GM19324 (cell line): ENCODE results near the gene MIXL1.
"Not testable (repeated sequence)": the region's sequence is repeated elsewhere in the genome, so short reads cannot be mapped to it uniquely, and the experiment has no call there.

Source experiments
- ATAC-seq: cut with Tn5 transposase; IDR thresholded peaks from one replicate; pipeline ENCODE4 v1.9.1; 2021; ENCODE audit warnings: mild to moderate bottlenecking, moderate library complexity; ENCODE audit not compliant: unreplicated experiment, low FRiP score

Gene MIXL1

DNA sequence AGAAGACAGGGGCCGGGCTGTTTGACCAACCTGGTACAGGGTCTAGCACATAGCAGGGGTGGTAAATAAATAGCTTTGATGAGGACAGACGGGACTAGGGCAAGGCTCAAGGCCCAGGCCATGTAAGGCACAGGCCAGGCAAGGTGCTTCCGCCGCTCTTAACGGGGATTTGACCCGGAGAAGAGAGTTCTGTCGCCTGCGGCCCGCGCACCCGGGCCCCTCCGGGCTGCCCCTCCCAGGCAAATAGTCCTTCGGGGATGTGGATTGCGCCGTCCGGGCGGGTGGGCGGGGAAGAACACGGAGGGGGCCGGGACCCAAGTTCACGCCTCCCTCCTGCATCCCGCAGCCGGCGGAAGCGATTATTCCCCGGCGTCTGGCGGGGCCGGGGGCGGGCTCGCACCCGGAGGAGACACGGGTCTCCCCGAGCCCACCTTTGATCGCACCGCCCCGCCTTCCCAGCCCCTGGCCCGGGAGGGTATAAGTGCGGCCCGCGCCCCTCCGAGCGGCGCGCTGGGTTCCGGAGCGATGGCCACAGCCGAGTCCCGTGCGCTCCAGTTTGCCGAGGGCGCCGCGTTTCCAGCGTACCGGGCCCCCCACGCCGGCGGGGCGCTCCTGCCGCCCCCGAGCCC is at the start of gene MIXL1:
TSS of gene MIXL1 (plus strand) at position 508 of the 629 bp plus-strand sequence. CDS start at position 526, 18 bp downstream.
- peak; percentile 33 for ATAC-seq

GRCh38 chr1:226176870-226177269 is 46.6 kb upstream of the MIXL1 start:
- ATAC-seq, result no peak

DNA sequence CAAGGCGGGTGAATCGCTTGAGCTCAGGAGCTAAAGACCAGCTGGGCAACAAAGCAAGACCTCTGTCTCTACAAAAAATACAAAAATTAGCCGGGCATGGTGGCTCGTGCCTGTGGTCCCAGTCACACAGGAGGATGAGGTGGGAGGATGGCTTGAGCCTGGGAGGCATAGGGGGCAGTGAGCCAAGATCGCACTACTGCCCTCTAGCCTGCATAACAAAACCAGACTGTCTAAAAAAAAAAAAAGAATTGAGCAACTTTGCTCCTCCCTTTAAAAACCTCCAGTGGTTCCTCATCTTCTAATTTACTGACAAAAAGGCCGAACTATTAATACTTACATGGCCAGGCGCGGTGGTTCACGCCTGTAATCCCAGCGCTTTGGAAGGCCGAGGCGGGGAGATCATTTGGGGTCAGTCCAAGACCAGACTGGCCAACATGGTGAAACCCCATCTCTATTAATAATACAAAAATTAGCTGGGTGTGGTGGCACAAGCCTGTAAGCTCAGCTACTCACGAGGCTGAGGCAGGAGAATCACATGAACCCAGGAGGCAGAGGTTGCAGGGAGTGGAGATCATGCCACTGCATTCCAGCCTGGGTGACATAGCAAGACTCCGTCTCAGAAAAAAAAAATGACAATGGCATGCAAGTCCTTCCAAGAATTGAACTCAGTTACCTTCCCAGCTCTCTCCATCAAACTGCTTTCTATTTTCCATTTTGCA is 41.3 kb upstream of the MIXL1 start:
- ATAC-seq, result no peak

DNA sequence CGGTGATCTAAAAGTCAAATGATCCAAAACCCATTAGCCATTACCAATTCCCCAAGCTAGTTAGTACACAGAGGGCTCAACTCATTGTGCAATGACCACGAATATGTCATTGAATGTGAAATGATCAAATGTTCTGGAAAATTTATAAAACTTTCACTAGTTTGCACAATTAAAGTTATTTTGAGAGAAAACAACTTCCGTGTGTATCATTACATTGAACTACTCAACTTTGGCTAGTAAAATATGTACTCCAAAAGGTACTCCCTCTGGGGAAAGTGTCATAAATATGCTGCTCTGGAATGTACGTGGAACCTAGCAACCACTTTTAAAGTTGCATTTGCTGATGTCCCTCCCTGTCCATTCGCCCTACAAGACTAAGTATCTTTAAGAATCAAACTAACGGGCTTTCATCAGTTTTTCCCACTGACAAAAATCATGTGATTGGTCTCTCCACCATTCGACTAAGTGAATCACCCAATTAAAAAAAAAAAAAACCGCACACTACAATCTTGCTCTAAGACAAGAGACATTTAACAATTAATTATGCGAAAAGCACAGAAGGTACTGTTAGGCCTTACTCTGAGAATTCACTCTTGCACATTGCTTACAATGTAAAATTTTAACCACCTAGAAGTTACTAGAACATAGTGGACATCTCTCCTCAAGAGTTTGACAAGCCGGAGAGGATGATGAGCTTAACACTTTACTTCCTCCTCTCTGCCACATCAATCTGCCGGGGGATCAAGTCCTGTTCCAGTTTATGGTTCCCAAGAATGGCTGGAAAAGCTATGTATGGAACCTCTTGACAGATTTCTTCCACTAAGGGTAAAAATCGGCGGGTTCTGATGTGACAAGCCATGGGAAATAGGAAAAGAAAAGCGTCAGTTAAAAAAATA is 38.1 kb upstream of the MIXL1 start:
- no peak for ATAC-seq

DNA sequence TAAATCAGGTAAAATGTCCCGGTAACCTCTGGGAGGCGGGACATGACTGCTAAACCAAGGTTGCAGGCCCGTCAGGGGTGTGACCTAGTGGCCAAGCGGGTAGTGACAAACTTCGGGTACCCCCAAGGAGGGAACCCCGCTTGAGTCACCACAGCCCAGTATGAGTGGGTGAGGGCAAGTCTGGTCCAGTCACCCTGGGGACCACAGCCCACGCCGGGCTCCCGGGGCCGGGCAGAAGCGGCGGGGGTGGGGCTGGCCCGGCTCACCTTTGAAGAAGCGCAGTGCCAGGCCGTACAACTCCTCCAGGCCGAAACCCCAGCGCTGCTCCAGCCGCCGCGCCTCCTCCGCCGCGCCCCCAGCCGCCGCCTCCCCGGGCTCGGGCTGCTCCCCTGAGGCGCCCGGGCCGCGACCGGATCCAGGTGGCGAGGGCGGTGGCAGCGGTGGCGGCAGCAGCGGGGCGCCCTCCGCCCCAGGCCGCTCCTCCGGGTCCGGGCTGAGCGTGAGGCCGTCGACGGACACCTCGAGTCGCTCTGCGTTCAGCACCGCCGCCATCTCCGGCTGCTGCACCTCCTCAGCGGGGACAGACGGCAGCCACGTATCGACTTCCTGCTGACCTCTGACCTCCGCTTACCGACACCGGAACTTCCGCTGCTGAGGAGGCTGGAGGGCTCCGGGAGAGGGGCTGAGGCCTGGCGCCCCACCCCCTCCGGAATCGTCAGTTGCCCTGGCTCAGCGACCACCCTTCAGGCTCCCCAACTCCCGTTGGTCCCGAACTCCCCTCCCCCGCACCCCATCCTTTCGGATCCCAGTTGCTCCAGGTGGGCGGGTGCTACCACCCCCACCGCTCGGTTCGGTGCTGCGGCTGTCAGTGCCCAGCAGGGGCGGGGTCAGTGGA is 37.1 kb upstream of the MIXL1 start, which contains the start of gene ACBD3:
TSS of gene ACBD3 (minus strand) at position 618 of the 895 bp plus-strand sequence. CDS start at position 552, 66 bp downstream.
- ATAC-seq, result peak; percentile 92

- no peak for ATAC-seq
Measured at GRCh38 chr1:226187019-226187322, 36.5 kb upstream of the MIXL1 start.

DNA sequence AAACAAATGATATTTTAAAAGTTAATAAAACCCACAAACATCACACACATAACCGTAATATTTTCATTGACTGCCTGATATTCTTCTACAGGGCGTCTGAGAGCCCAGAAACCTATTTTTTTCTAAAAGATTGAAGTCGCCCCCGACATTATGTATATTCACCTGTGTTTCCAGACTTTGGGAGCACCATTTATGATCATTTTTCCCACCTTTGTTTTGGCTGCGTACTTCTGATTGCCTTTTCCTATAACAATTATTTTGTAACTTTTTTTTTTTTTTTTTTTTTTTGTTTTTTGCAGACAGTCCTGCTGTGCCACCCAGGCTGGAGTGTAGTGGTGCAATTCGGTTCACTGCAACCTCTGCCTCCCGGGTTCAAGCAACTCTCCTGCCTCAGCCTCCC is 36.1 kb upstream of the MIXL1 start:
- no peak for ATAC-seq

DNA sequence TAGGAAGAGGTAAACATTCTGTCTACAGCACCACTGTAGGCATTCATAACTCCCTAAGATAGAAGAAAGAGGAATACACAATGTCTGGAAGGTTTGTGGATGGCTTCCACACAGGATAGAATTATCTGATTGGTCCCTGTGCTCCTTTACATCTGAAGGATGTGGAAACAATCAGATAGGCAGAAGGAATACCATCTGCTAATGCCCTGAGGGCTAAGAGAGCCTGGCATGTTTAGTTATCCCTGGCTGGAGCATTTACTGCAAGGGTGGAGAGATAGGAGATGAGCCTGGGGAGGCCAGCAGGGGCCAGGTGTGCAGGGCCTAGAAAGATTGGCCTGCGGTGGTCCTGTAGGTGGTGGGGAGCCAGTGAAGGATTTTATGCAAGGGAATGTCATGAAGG is 28.3 kb upstream of the MIXL1 start:
- ATAC-seq, result no peak

- ATAC-seq, result no peak
Measured at GRCh38 chr1:226199971-226200370, 23.5 kb upstream of the MIXL1 start.

DNA sequence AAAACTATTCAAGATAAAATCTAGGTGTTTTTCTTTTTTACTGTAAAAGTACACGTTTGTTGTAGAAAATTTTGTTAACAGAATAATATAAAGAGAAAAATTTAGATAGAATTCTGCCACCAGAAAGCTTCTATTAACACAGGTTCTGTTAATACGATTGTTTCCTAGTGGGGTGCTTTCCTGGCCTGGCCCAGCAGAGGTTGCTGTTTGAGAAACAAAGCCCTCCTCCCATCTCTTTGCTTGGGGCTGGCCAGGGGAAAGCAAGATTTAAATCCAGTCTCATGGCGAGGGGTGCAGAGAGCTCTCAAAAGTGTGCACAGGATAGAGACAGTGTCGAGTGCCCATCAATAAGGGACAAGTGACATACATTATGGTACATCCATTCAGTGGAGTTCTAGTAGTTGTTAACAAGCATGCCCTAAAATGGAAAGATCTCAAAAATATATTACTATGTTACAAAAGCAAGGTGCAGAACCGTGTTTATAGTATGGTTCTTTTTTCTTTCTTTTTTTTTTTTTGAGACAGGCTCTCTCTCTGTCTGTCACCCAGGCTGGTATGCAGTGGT is 22.4 kb upstream of the MIXL1 start:
- ATAC-seq, result no peak

DNA sequence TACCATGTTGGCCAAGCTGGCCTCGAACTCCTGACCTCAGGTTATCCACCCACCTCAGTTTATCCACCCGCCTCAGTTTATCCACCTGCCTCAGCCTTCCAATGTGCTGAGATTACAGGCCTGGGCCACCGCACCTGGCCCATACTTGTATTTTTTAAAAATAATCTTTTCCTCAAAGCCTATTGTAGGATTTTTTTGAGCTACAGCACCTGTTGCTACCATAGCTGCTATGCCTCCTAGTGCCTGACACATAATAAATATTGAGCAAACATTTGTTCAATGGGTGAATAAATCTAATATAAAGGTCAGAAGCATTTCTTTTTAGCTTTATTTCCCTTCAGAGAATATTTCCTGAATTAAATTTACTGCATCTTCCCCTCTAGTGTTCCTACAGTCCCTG is 21.2 kb upstream of the MIXL1 start:
- no peak for ATAC-seq

GRCh38 chr1:226202666-226203065 is 20.8 kb upstream of the MIXL1 start:
- not testable (repeated sequence) for ATAC-seq

- no peak for ATAC-seq
Measured at GRCh38 chr1:226203240-226203639, 20.2 kb upstream of the MIXL1 start.

GRCh38 chr1:226203655-226204054 is 19.8 kb upstream of the MIXL1 start:
- no peak for ATAC-seq

DNA sequence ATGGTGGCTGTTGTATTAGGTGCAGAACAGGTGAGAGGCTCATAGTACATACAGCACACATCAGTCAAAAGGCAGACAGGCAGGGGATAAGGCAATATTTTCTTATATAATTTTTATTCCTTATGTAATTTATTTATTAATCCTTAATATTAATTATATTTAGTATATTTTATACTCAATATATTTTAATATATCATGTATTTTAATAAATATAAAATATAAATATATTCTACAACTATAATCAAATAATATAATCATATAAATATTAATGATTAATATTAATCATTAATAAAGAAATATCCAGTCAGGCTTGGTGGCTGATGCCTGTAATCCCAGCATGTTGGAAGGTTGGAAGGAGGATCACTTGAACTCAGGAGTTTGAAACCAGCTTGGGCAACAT is 19.3 kb upstream of the MIXL1 start:
- ATAC-seq, result no peak

DNA sequence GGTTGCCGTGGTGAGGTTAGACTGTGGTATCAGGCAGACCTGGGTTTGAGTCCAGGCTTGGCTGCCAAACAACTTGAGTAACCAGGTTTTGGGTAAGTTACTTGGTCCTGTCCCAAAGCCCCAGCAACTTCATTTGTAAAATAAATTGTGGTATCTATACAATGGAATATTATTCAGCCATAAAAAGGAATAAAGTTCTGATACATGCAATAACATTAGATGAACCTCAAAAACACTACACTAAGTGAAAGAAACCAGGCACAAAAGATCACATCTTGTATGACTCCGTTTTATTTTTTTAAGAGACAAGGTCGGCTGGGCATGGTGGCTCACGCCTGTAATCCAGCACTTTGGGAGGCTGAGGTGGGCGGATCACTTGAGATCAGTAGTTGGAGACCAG is 16.4 kb upstream of the MIXL1 start:
- no peak for ATAC-seq

- ATAC-seq, result no peak
Measured at GRCh38 chr1:226209307-226210059, 14.0 kb upstream of the MIXL1 start.

GRCh38 chr1:226210571-226211176 is 12.8 kb upstream of the MIXL1 start:
- no peak for ATAC-seq
